ENCODE data around the gene CHN1. TPM values are rescaled to one million over a fixed set of nuclear protein-coding genes. Genes with fewer than 3 reads are reported as not detected.
A peak's percentile ranks its signal among the peaks of the same experiment; 100 is the strongest.

The CHN1 gene
- total RNA-seq, 2 experiments from 2014 or later = 5.3 to 5.6 TPM

- intact Hi-C loops (cut with DNase I, micrococcal nuclease) = loop anchor here in 1 of 2 experiments (1.0 kb wide), 1 partner anchor 32 kb away; no protein-coding TSS in a partner anchor
Observed at GRCh38 chr2:174756743-174757142, 248.4 kb downstream of the CHN1 start.

GRCh38 chr2:174753038-174753633 lies 252.0 kb downstream of the CHN1 start:
- DNase-seq (peak in 6 of 14 experiments; percentile 20 to 71 (median 50)), ATAC-seq (ENCODE audit: poor library complexity) (peak; percentile 28)
- Histone ChIP-seq H3K27me3 (ENCODE audit: control insufficient read depth in 1 of 2, insufficient read depth in 2 of 2, low read length in 2 of 2) (no peaks in the 10 kb centered on the region), H3K36me3 (ENCODE audit: insufficient read depth, low read length) (no peaks in the 10 kb centered on the region), H3K9me3 (ENCODE audit: control insufficient read depth in 1 of 2, insufficient read depth in 1 of 2, low read length in 2 of 2) (no peaks in the 10 kb centered on the region), H3K27ac (ENCODE audit: low read depth in 1 of 2, low read length in 2 of 2) (peak overlapping the region in 1 of 2 donors; percentile 25), H3K4me3 (ENCODE audit: low read length) (no peak overlapping the region), H3K4me1 (ENCODE audit: insufficient read depth, low read length) (peaks cover 40% of the 10 kb centered on the region)
- TF ChIP-seq CTCF (IDR thresholded peaks at IDR 0.05) = no peak
- intact Hi-C loops (cut with DNase I, micrococcal nuclease) = no loop called here
- no peaks in the 10 kb centered on the region for H3K27me3 Mint-ChIP-seq
- ChIA-PET CTCF (interaction anchor here (0.7 kb wide), 1 partner anchor 18 kb away, joined by 3 read pairs; no protein-coding TSS in a partner anchor), POLR2A (no interaction called here)
- H3K9me3 Mint-ChIP-seq = no peaks in the 10 kb centered on the region
- H3K4me3 Mint-ChIP-seq = no peak overlapping the region
- H3K36me3 Mint-ChIP-seq (ENCODE audit: low read depth) = no peaks in the 10 kb centered on the region
- H3K4me1 Mint-ChIP-seq (ENCODE audit: low read depth) = peaks cover 36% of the 10 kb centered on the region
- H3K27ac Mint-ChIP-seq = peak overlapping the region; percentile 68

More at GRCh38 chr2:174756743-174757142, 248.4 kb downstream of the CHN1 start:
- no peak for ATAC-seq (ENCODE audit: poor library complexity)
- peaks cover 15% of the 10 kb centered on the region for H3K4me1 Mint-ChIP-seq (ENCODE audit: low read depth)
- Histone ChIP-seq H3K9me3 (ENCODE audit: control insufficient read depth in 1 of 2, insufficient read depth in 1 of 2, low read length in 2 of 2) (no peaks in the 10 kb centered on the region), H3K4me1 (ENCODE audit: insufficient read depth, low read length) (peaks cover 20% of the 10 kb centered on the region), H3K4me3 (ENCODE audit: low read length) (no peak overlapping the region), H3K36me3 (ENCODE audit: insufficient read depth, low read length) (no peaks in the 10 kb centered on the region), H3K27ac (ENCODE audit: low read depth in 1 of 2, low read length in 2 of 2) (no peak overlapping the region), H3K27me3 (ENCODE audit: control insufficient read depth in 1 of 2, insufficient read depth in 2 of 2, low read length in 2 of 2) (no peaks in the 10 kb centered on the region)
- no peak overlapping the region for H3K27ac Mint-ChIP-seq
- no peaks in the 10 kb centered on the region for H3K9me3 Mint-ChIP-seq
- no peaks in the 10 kb centered on the region for H3K36me3 Mint-ChIP-seq (ENCODE audit: low read depth)
- no peak for DNase-seq
- no peak overlapping the region for H3K4me3 Mint-ChIP-seq
- POLR2A ChIA-PET = no interaction called here
- CTCF ChIA-PET = no interaction called here
- H3K27me3 Mint-ChIP-seq = no peaks in the 10 kb centered on the region
- no peak for TF ChIP-seq CTCF (IDR thresholded peaks at IDR 0.05)

GRCh38 chr2:174752403-174753037 lies 252.7 kb downstream of the CHN1 start:
- no peak overlapping the region for H3K4me3 ChIP-seq (ENCODE audit: low read length)
- Mint-ChIP-seq H3K4me1 (ENCODE audit: low read depth) (peaks cover 36% of the 10 kb centered on the region), H3K36me3 (ENCODE audit: low read depth) (no peaks in the 10 kb centered on the region), H3K27ac (peak overlapping the region; percentile 68), H3K9me3 (no peaks in the 10 kb centered on the region), H3K27me3 (no peaks in the 10 kb centered on the region), H3K4me3 (peak overlapping the region; percentile 2)
- intact Hi-C loops (cut with DNase I, micrococcal nuclease) = no loop called here
- no peaks in the 10 kb centered on the region for H3K27me3 ChIP-seq (ENCODE audit: control insufficient read depth in 1 of 2, insufficient read depth in 2 of 2, low read length in 2 of 2)
- H3K4me1 ChIP-seq (ENCODE audit: insufficient read depth, low read length) = peaks cover 40% of the 10 kb centered on the region
- no peaks in the 10 kb centered on the region for H3K36me3 ChIP-seq (ENCODE audit: insufficient read depth, low read length)
- no peak for TF ChIP-seq CTCF (IDR thresholded peaks at IDR 0.05)
- CTCF ChIA-PET = no interaction called here
- DNase-seq = peak in 4 of 14 experiments; percentile 25 to 61 (median 53)
- POLR2A ChIA-PET = no interaction called here
- H3K27ac ChIP-seq (ENCODE audit: low read depth in 1 of 2, low read length in 2 of 2) = peak overlapping the region in 1 of 2 donors; percentile 25
- peak; percentile 49 for ATAC-seq (ENCODE audit: poor library complexity)
- H3K9me3 ChIP-seq (ENCODE audit: control insufficient read depth in 1 of 2, insufficient read depth in 1 of 2, low read length in 2 of 2) = no peaks in the 10 kb centered on the region

All from CD4-positive, alpha-beta T cell (primary cell).